GM19193 (cell line): ENCODE measurements around the gene PUM1.

ENCODE experiments used
- POLR2A ChIP-seq: IDR thresholded peaks from 4 replicates; pipeline ENCODE4 v1.6.1; 2011; ENCODE audit not compliant: insufficient read depth, insufficient read length; ENCODE audit errors: extremely low read depth

PUM1 gene

DNA sequence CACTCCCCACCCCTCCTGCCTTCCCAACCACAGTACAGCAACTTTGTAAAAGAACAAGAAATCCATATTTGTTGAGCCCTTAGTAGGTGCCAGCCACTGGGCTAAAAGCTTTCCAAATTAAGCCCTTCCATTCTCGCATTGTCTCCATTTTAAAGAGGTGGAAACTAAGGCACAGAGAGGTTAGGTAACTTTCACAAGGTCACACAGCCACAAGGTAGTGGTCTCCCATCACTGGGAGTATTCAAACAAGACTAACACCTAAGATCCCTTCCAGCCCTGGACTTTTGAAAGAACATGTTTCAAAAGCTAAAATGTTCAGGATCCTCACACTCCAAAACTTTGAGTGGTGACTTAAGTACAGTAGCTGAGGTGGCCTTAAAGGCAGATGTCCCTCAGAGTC is 160.1 kb downstream of the PUM1 start:
- TF ChIP-seq POLR2A = no peak

DNA sequence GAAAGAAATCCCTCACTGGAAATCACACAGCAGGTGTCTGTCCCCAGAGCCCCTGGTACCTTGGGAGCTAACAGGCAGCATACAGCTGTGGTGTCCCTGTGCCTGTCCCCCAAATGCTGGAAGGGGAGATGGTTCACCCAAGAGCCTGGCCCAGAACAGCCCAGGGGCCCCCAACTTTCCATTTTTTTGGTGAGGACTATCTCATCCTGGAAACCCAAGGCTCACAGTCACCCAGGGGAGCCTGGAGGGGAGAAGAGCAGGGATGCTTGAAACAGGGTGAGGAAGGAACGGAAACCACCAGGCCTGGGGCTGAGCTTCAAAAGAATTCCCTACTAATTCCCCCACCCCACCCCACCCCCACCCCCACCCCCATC is 160.6 kb downstream of the PUM1 start:
- no peak for TF ChIP-seq POLR2A

DNA sequence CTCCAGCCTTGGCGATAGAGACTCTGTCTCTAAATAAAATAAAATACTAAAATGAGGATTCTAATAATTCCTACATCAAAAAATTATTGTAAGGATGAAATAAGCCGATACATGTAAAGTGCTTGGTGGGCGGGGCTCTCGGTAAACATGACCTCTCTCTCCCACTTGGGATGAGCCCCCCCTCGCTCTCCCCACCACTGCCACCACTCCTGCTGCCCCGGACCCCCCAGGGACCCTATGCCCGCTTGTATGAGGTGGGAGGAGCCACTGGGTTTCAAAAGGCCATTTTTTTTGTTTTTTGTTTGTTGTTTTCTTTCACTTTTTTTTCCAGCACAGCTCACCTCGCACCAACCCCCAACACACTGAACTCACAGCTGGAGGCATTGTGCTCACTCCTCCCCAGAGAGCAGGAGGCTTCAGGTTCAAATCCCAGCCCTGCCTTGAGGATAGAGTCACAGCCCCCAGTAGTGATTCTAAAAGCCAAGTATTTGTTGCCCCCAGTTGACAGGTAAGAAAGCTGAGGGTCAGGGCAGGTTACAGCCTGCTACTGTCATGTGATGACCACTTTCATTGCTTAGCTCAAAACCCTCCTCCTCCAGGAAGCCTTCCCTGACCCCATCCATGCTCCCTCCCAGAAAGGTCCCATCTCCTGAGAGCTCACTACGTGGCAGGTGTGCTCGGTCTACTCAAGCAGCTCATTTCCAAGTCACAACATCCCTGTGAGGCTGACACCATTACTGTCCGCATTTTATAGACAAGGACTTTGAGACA is 161.1 kb downstream of the PUM1 start:
- TF ChIP-seq POLR2A = no peak

DNA sequence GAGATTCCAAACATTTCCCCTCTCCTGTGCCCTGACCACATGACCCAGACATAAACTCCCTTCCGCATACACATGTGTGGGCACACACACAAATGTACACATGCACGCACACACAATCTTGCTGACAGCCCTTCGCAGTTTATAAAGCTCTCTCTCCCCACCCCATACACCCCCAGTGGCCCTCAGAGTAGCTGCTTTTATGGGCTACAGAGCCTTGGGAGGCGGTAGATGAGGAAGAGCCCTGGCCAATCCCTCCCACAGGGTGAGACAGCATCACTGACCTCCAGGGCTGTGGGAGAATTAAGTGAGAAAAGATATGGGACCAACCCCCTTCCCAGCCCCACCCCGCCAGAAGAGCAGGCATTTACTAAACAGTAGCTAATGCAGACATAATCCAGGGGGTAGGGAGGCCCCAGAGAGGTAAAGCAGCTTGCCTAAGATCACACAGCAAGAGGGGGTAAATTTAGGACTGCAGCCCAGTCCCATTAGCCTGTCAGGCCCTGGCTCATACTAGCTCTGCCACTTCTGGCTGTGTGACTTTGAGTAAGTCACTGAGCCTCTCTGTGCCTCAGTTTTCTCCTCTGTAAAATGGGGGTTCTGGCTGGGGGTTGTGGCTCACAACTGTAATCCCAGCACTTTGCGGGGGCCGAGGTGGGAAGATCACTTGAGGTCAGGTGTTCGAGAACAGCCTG is 162.0 kb downstream of the PUM1 start:
- no peak for TF ChIP-seq POLR2A

DNA sequence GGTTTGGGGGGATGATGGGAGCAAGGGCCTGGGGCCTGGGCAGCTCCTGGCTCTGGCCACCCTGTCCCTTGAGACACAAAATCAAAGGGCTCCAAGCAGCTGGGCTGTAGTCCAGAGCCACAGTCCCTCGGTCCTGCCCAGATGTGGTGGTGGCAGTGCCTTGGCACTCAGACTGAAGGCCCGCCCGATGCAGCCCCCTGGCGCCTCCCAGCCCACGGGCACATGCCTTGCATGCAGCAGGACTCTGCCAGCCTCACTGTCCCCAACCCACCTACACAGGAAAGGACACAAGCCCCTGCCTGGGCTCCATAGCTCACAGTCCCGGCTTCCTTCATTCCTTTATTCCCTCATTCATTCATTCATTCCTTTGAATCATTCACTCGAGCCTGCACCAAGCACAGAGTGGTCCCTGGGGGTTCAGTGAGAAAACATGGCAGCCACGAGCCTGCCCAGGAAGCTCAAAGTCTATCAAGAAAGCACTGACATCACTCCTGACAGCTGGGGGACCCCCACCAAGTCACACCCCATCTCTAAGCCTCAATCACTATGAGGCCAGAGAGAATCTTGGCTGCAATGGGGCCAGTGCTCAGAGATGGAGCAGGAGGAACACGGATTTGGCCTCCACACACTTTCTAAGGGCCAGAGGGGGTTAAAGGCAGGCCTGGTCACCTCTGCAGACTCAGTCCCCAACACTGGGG is 162.8 kb downstream of the PUM1 start:
- no peak for TF ChIP-seq POLR2A

DNA sequence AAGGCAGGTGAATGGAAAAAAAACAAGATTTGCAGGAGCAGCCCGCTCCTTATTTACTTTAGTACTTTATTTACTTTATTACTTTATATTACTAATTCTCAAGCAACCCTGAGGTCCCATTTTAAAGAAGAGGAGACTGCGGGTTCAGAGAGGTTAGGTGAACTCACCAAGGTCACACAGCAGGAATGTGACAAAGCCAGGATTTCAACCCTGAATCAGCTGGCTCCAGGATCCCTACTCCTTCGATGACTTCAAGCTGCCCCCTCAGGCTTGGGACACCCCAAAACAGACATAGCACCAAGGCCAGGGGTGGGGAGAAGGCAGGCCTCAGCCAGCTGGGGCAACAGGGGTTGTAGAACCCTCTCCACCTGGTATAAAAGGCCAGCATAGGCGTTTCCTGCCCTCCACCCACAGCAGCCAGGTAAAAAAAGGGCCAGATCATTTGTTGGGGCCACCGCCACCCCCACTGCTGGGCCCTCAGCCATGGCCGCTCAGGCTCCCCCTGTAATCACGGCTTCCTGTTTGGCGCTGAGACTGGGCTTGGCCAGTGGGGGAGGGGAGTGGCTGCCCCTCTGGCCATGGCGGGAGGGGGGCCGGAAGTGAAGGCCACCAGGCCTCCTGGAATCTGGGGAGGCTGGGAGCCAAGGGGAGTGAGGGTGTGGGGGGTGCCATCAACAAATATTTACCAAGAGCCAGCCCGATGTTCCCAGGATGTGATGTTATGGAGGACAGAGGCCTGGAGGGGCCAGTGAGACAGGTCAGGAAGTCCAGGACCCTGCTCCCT is 163.5 kb downstream of the PUM1 start:
- TF ChIP-seq POLR2A = no peak

DNA sequence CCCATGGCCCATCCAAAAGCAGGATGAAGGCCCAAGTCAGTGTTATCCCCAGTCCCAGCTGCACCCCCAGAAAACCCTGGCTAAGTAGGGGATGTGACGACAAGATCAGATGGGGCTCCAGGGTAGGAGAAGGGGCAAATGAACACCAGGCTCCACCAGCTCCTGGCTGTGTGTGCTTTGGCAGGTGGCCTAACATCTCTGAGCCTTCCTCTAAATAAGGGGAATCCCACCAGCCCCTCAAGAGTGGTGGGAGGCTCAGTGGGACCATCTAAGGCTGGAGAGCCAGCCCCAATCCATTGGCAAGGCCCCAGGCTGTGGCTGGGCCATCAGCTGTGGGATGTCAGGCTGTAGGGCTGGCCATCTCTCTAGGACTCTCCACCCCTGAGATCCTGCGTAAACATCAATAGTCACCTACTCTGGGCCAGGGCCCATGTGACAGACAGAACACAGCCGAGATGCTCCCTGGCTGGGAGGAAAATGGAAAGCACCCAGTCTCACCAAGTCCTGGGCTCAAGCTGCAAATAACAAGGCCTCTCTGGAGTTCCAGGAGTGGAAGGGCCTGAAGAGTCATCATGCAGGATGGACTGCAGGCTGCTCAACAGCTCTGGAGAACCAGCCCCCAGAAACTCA is 164.5 kb downstream of the PUM1 start:
- no peak for TF ChIP-seq POLR2A

DNA sequence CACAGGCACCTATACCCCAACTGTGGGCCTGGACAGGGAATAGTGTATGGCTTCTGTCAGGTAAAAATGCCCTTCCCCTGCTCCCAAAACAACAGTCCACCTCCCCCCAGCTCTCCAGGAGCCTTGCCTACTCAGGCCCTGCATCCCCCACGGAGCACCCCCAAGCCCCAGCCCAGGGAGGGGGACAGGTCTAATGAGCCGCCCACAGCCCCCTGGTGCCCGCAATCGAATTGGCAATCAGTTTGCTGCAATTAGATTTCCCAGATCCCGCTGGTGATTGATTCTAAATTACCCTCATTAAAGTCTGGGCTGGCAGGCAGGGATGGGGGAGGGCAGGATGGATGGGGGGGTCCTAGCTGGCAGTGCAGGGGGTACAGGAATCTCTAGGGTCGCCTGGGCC is 165.0 kb downstream of the PUM1 start:
- no peak for TF ChIP-seq POLR2A

DNA sequence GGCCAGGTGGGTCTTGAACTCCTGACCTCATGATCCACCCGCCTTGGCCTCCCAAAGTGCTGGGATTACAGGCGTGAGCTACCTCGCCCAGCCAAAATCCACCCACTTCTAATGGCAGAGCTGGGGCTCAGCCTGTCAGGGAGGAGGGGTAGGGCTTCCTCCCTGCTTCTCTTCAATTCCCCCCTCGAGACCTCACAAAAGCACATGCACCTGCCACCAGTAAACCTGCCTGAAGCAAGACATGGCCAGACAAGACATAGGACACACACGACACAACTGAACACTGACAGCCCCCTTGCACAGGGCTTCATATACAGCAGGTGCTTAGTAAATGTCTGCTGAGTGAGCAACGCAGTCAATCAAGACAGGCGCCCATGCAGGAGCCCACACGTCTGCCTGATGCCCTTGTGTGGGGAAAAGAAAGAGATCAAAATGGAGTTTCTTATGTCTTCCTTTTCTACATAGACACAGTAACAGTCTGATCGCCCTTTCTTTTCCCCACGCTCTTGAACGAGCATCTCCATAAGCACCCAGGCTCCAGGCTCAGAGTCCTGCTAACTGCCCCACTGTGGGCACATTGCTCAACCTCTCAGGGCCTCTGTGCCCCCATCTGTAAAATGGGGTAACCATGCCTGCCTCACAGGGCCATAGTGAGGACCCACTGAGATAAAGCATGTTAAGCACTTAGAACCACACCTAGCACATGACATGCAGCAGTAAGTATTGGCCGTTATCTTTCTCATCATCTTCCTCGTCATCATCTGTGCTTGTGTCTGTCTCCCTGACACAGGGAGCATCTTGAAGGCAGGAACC is 165.7 kb downstream of the PUM1 start:
- no peak for TF ChIP-seq POLR2A

DNA sequence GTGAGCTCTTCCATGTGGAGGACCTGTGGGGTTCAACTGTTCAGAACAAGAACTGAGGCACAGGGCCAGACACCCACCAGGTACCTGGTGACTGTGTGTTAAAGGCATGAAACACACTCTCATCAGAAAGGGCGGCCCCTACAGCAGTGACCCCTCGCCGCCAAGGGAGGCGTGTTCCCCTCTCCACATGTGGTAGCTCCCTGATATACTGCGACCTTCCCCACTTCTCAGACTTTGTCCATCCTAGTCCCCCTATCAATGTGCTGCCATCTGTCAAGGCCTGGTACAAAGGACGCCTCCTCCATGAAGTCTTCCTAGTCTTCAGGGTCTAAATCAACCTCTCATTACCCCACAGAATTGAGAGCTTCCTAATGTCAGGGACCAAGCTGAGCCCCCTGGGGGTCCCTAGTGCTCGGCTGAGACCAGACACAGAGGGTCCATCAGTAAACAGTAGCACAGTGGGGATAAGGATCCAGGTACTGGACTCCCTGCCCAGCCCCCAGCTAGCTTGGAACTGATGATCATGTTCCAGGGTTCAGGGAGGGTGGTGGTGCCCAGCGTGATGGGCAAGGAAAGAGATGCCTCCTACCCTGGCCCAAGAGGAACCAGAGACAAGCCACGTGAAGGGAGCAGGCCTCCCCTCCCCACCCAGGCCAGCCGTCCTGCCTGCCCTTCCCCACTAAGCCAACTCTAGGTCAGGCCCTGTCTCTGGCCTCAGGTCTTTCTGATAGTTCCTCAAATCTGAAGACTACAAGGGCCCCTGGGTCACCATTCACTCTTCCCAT is 167.3 kb downstream of the PUM1 start:
- no peak for TF ChIP-seq POLR2A

DNA sequence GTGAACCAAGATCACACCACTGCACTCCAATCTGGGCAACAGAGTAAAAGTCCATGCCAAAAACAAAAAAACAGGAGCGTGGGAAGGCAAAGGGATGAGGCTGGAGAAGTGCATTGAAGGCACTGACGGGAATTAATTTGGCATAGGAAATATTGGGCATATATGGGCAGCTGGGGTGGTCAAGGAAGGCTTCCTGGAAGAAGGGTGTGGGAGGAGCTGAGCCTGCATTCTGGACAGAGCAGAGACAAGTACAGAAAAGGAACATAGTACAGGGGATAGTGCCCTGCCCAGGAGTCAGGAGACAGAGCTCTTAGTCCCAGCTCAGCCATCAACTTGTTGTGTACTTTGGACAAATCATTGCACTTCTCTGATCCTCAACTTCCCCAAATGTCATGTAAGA is 168.6 kb downstream of the PUM1 start:
- no peak for TF ChIP-seq POLR2A

DNA sequence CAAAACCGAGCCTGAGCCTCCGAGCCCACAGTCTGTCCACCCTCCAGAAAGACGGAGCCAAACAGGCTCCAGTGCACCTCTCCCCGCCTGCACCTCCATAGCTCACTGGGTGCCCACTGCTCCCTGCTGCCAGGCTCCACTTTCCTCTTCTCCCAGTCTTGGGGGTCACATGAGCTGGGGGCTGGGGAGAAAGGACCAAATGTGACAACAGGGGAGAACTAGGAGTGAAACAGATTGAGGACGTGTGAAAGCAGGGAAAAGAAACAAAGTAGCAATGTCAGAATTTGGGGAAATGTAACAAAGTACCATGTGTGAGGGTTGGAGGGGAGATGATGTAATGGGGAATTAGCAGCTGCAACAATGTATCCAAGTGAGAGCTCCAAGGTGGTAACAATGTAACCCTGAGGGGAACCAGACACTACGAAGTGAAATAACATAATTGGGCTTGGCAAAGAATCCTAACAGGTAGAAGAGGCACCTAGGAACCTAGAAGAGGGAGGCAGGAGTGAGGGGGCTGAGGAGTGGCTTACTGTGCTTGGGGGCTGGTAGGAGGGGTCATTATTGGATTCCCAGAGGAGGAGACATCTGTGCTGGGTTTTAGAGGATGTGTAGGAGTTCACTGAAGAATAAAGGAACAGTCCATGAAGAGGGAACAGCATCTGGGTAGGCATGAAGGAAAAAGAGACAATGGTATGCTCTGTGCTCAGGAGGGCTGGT is 169.4 kb downstream of the PUM1 start:
- TF ChIP-seq POLR2A = no peak

DNA sequence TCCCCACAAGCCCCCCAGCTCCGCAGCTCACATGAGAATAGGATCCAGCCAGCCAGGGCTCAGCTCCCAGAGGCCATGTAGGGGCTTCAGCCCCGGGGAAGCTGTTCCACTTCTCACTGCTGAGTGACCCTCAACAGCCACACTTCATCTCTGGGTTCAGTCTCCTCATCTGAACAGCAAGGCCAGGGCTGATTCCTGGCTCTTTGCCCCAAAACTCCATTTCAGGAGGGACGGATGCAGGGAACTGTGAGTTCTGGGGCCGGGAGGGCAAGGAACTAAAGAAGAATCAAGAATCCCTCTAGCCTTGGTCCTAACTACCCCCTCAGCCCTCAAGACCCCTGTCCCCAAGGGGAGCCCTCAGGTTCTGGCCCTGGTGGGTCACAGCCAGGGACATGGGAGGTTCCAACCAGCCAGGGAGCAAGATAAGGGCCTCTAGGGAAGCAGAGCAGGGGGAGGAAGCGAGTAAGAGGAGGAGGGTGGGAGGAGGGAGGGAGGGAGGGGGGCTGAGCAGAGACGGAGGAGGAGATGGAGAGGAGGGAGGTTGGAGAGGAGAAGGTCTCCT is 170.1 kb downstream of the PUM1 start:
- no peak for TF ChIP-seq POLR2A

DNA sequence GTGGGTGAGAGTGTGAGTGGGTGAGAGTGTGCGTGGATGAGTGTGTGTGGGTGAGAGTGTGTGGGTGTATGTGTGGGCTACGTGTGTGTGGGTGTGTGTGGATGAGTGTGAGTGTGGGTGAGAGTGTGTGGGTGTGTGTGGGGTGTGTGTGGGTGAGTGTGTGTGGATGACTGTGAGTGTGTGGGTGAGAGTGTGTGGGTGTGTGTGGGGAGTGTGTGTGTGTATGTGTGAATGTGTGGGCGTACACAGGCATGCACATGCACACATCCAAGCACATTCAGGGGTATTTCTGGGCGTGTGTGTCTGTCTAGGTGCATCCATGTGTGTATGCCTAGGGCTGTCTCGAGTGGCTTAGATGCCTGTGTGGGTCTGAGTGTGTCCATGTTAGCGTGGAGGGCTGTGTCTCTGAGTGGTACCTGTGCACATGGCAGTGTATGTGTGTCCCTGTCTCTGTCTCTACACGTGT is 171.0 kb downstream of the PUM1 start:
- TF ChIP-seq POLR2A = no peak
